NCI-H524 treated with DMSO at 0.1 percent for 48 hours (cell line): ENCODE data around the gene TRIM4.
"Not testable (repeated sequence)": the region's sequence is repeated elsewhere in the genome, so short reads cannot be mapped to it uniquely, and the experiment has no call there.

Experiments used
- DNase-seq: peaks from one replicate; lab custom pipeline; 2025; lab: John Stamatoyannopoulos, UW

Gene TRIM4

GRCh38 chr7:99919814-99920112 lies 433 bp upstream of the TRIM4 start:
- DNase-seq = no peak

- DNase-seq = no peak
These were observed 8.4 kb downstream of the TRIM4 start for GRCh38 chr7:99910976-99911375.

- no peak for DNase-seq
These were observed 17.7 kb downstream of the TRIM4 start for GRCh38 chr7:99901581-99901980.

GRCh38 chr7:99899830-99900519 lies 19.4 kb downstream of the TRIM4 start:
- DNase-seq = no peak

- DNase-seq = no peak
These were observed 20.5 kb downstream of the TRIM4 start for GRCh38 chr7:99898836-99899235.

- no peak for DNase-seq
These were observed 21.3 kb downstream of the TRIM4 start for GRCh38 chr7:99898023-99898357.

GRCh38 chr7:99897322-99898022 lies 21.9 kb downstream of the TRIM4 start:
- DNase-seq = no peak

DNA sequence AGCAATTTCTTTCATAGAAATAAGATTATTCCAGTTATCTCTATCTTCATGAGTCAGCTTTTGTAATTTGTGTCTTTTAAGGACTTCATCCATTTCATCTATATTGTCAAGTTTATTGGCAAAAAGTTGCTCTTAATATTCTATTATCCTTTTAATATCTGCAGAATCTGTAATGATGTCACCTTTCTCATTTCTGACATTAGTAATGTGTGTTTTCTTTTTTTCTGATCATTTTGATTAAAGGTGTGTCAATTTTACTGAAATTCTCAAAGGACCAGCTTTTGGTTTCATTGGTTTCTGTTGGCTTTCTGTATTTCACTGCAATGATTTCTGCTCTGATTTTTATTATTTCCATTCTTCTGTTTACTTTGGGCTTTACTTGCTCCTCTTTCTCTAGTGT lies 24.6 kb downstream of the TRIM4 start:
- DNase-seq = no peak

DNA sequence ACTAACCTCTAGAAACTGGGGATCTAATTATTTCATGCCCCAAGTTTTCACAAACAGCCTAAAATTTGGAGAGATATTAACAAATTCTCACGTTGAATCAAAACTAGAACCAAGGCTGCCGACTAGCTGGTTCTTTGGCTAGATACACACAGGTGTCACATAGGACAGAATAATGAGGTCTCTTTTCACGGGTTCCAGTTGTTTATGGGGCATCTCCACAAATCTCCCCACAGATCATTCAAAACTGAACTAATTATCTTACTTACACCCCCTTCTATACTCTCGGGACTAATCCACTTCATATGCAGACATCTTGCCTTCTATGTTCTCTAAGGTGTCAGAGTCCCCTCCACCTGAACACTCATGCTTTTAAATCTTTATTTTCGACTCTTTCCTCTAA lies 26.1 kb downstream of the TRIM4 start:
- DNase-seq = no peak

DNA sequence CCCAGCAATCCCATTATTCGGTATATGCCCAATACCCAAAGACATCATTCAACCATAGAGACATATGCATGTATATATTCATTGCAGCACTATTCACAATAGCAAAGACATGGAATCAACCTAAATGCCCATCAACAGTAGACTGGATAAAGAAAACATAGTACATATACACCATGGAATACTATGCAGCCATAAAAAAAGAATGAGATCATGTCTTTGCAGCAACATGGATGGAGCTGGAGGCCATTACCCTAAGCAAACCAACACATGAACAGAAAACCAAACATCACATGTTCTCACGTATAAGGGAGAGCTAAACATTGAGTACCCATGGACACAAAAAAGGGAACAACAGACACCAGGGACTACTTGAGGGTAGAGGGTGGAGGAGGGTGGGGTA lies 29.0 kb downstream of the TRIM4 start:
- not testable (repeated sequence) for DNase-seq

DNA sequence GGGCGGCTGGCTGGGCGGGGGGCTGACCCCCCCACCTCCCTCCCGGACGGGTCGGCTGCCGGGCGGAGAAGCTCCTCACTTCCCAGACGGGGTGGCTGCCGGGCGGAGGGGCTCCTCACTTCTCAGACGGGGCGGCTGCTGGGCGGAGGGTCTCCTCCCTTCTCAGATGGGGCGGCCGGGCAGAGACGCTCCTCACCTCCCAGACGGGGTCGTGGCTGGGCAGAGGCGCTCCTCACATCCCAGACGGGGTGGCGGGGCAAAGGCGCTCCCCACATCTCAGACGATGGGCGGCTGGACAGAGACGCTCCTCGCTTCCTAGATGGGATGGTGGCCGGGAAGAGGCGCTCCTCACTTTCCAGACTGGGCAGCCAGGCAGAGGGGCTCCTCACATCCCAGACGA lies 31.0 kb downstream of the TRIM4 start:
- DNase-seq = not testable (repeated sequence)

DNA sequence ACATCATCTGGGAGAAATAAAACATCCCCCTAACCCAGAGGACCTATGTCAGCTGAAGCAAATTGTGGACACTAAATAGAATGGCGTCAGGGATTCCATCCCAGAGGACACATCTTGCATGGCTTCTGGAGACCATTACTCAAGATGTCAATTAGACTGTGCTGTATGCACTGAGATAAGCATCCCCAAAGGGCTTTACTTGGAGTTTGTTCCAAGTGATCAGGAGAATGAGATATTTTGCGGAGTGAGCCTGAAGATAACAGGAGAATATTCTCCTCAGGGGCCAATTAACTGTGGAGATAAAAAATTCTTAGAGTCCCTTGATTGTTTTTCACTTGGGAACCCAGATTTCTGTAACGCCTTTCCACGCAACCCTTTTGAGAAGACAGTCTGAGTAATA lies 38.0 kb downstream of the TRIM4 start:
- DNase-seq = no peak

- no peak for DNase-seq
These were observed 42.4 kb downstream of the TRIM4 start, which contains the start of gene OR2AE1 for GRCh38 chr7:99876933-99877332. OR2AE1 (minus strand) TSS chr7:99877033; CDS start chr7:99877033, 0 bp downstream.

DNA sequence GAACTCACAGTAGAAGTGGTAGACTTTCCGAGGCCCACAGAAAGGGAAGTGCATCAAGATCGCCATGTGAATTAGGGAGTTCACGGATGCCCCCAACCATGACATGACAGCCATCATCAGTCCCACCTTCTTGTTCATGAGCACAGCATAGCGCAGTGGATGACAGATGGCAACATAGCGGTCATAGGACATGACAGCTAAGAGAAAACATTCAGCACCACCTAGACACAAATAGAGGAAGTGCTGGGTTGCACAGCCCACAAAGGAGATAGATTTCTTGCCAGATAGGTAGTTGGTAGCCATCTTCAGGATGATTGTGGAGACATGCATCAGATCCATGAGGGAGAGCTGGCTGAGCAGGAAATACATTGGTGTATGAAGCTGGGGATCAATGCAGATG lies 42.8 kb downstream of the TRIM4 start:
- DNase-seq = no peak

GRCh38 chr7:99868246-99868645 lies 51.1 kb downstream of the TRIM4 start:
- no peak for DNase-seq

DNA sequence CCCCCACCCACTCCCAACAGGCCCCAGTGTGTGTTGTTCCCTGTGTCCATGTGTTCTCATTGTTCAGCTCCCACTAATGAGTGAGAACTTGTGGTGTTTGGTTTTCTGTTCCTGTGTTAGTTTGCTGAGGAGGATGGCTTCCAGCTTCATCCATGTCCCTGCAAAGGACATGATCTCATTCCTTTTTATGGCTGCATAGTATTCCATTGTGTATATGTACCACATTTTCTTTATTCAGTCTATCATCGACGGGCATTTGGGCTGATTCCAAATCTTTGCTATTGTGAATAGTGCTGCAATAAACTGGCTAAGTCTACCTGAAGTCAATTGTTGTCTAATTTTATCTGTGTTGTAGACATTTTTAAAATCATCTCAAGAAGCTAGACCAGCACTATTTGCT lies 51.9 kb downstream of the TRIM4 start:
- not testable (repeated sequence) for DNase-seq

DNA sequence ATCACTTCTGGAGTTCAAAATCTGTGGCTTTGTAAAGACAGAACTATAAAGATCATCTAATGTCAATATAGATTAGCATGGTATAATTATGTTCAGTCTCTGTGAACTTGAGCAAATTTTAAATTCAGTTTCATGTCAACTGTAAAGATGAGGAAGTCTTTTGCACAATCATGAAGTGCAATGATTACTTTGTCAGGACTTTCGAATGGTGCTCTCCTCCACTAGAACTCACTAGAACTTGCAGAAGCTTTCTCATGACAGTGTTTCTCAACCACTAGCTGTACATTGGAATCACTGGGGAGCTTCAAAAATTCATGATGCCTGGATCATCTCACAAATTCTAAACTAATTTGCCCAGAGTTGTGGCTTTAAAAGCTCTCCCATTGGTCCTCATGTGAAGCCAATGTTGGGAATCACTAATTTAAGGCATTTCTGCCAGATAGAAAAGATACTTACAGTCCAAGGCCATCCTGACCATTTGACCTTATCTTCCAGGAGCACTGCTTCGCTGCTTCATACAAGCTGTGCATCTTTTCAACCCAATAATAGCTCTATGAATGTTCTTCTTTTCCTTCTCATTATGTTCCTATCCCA lies 55.4 kb downstream of the TRIM4 start:
- DNase-seq = no peak

DNA sequence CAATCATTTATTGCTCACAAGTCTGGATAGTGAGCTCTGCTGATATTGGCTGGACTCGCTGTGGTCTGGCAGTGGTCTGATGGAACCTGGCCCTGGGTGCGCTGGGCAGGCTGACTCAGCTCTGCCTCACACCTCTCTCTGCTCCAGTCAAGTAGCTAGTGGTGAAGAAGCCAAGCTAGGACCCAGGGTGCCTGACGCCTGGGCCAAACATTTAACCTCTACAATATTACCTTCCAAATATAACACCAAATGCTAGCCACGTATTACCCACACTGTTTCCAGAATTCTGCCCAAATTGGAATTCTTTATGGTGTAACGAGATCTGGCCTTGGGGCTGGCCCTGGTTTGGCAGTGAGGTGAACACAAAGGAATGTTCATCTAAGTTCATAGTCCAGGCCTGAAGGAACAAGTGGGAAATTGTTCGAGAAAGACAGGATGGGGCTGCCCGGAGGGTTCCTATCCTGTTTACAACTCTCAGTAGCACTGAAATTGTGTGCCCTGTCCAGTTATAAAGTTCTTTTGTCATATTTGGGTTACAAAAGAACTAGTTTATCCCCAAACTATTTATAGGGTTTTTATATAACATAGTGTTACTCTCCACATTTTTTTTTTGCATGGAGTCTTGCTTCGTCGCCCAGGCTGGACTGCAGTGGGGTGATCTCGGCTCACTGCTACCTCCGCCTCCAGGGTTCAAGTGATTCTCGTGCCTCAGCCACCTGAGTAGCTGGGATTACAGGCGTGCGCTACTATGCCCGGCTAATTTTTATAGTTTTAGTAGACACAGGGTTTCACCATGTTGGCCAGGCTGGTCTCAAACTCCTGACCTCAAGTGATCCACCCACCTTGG lies 58.8 kb downstream of the TRIM4 start:
- no peak for DNase-seq

DNA sequence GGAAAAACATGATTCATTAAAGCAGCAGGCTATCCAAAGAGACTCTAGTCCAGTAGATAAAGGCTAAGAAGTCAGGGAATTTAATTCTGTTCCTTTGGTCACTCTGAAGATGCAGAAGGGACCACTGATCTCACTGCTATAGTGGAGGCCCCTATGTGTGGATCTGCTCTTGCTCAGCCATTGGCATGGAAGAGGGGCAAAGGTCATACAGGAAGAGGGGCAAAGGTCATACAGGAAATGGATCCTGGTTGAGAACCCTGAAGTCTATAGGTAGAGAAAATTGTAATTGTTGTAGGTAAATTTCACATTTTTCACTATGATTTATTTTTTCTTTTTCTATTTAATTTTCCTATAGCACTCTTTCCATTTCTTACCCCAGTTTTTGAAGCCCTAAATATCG lies 64.1 kb downstream of the TRIM4 start:
- DNase-seq = no peak

GRCh38 chr7:99848420-99849216 lies 70.7 kb downstream of the TRIM4 start:
- DNase-seq = no peak

DNA sequence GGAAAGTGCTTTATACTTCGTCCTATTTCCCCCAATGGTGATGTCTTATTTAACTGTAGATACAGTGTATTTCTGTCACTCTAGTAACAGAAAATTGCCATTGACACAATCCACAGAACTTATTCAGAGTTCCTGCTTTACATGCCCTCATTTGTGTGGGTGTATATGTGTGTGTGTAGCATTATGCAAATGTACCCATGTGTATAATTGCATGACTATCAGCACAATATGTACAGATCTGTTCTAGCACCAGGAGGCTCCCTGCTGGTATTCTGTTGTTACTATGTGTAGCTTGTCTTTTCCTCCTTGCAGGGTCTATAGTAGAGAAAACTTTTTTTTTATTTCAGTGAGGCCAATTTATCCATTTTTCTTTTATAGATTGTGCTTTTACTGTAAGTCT lies 75.0 kb downstream of the TRIM4 start:
- no peak for DNase-seq

- no peak for DNase-seq
These were observed 75.5 kb downstream of the TRIM4 start for GRCh38 chr7:99843808-99844207.
